T-helper 22 cell (primary cell): ENCODE measurements around the gene MARS2.
"Not testable (repeated sequence)": the region's sequence is repeated elsewhere in the genome, so short reads cannot be mapped to it uniquely, and the experiment has no call there.

Experiments used
- DNase-seq: peaks from one replicate; pipeline ENCODE4 v3.0.0-alpha.2; 2020; ENCODE audit warnings: low read depth

MARS2 gene

DNA sequence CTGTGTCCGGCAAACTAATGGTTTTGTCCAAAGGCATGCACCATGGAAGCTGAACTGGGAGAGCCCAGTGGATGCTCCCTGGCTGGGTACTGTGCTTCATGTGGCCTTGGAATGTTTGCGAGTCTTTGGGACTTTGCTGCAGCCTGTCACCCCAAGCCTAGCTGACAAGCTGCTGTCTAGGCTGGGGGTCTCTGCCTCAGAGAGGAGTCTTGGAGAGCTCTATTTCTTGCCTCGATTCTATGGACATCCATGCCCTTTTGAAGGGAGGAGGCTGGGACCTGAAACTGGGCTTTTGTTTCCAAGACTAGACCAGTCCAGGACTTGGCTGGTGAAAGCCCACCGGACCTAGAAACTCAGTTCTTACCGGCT lies 1.7 kb downstream of the MARS2 start:
- DNase-seq: no peak

DNA sequence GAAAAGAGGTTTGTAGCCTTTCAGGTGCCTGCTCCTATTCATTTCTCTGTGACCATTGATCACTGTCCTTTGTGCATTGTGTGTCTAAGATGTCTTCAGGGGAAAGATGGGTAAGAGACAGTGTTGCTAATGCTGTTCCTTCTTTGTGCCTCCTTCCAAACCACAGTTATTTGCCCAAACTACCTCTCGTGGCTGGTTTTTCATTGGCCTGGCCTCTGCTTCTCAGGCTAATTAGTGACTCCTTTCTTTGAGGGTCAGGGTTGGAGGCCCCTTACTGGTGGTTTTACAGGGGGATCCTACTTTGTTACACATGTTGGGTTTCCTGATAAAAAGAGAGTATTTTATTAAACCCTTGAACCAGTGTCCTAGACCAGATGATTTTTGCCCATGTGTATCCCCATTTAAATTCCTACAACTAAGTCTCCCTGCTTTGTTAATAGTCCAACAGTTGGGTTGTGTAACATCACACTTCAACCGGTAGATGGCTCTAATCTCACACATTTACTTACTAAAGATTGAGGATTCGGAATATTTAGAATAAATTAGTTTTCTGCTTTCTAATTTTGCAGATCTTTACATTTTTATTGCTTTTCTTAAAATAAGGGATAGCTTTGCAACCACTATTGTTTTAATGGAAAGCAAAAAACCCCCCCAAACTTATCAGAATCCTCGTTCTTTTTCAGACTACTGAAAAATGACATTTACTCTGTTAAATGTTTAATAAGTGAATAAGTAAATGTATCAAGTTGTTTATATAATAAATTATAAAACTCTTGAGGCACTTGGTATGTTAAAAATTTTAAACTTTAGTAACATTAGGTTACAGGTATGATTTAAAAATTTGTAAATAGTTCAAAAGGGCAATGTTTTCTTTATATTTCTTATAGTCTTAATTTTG lies 2.4 kb downstream of the MARS2 start:
- DNase-seq: no peak

DNA sequence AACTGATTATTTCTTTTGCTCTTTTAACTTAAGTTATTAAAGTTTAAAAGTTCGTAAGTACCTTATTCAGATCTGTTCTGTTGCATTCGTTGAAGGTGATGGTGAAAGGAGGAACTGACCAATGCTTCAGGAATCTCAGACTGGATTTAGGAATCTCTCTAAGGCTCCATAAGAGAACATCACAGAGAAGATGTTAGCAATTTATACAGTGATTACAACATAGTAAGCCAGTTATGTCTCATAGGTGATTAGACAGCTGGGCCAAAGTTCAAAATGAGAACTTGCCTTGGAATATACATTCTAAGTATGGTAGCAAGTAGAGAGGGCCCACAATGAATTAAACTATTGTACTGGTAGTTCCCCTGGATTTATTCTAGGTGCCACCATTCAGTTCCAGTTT lies 3.2 kb downstream of the MARS2 start:
- DNase-seq: no peak

DNA sequence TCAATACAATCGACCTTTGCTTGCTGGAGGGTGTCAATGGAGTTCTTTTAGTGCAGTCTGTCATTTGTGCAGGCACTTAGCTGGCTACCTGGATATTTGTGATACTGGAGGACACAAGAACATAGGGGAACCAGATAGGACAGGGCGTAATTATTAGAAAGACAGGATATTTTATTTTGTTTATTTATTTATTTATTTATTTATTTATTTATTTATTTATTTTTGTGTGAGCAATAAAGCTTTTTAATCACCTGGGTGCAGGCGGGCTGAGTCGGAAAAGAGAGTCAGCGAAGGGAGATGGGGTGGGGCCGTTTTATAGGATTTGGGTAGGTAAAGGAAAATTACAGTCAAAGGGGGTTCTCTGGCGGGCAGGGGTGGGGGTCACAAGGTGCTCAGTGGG lies 4.0 kb downstream of the MARS2 start:
- not testable (repeated sequence) for DNase-seq

DNA sequence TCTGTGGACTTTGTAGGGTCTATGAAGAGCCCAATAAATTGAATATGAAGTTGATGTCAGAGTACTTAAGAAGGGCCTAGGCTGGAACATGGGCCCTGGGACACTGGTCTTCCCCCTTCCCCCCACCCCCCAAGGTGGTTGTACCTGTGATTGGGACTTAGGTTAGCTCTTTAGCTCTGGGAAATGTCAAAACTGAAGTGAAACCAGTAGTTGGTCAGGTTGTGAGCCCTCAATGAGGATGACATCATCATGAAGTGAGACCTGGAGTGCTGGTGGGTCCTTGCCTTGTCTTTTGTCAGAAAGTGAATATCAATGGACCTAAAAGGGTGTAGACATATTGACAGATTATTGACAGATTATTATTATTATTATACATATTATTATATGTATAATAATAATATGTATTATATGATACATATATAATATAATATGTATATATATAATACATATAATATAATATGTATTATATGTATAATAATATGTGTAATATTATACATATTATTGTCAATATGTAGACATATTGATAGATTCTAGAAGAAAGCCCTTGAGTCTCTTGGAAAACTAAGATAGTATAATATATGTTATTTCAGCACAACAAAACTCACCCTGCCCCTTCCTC lies 5.4 kb downstream of the MARS2 start:
- DNase-seq: no peak

DNA sequence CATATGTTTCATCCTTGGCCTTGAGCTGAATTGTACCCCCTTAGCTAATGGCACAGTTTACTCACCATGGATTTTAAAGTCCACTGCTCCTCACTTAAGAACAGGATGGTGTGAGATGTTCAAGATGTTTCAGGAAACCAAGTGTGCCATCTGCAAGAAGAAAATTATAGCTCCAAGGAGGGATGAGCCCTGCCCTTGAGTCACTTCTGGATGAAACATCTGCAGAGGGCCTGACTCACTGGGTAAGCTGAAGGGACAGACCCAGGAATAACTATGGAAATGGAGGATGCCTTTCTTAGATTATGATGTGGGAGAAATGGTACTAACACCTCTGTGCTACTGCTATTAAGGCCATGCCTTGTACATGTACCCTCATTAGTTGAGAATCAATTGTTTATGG lies 6.4 kb downstream of the MARS2 start:
- DNase-seq: no peak

DNA sequence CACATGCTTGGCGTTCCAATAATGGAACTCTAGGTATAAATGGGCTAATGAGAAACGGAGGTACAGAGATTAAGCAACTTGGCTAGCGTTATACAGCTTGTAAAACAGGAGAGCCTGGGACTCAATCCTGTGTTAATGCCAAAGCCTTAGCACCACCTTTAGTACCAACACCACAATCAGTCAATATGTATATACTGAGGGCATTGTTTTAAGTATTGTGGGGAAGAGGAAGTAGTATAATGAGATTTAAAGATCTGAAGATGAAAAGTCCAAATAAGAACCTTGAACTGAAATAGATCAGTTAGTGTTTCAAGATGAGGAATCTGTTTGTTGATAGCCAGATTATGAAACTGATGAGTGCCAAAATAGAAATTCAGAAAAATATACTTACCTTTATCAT lies 8.1 kb downstream of the MARS2 start:
- no peak for DNase-seq

DNA sequence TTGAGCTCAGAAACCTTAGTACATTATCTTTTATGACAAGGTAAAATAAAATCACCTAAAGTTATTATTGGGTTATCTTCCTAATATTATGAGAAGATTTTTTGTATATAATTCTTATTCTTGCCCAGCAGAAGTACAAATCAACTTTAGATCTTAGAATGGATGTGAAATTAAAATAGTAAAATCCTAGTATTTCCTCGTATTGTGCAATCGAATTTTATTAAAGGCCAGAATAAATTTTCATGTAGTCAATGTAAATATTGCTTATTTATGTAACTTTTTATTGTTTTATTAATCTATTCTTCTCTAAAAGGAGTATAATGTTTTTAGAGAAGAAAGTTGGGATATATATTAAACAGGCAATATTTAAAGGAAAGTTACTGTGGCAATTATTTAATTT lies 12.7 kb downstream of the MARS2 start:
- DNase-seq: no peak

DNA sequence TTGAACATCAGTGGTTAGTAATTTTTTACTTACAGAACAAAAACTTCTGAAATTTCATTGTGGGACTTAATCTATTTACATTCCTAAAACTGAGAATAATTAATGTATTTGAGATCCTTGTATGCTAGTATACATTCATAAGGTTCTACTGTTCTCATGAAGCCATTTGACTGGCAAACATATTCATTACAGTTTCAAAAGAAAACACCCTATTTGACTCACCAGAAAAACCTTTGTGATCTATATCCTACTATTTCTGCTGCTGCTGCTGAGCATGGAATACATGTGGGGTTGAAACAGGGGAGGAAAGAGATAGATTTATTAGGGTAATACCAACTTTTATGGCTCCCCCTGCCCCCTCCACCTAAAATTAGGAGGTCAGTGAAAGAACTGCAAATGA lies 21.8 kb downstream of the MARS2 start:
- DNase-seq: no peak

DNA sequence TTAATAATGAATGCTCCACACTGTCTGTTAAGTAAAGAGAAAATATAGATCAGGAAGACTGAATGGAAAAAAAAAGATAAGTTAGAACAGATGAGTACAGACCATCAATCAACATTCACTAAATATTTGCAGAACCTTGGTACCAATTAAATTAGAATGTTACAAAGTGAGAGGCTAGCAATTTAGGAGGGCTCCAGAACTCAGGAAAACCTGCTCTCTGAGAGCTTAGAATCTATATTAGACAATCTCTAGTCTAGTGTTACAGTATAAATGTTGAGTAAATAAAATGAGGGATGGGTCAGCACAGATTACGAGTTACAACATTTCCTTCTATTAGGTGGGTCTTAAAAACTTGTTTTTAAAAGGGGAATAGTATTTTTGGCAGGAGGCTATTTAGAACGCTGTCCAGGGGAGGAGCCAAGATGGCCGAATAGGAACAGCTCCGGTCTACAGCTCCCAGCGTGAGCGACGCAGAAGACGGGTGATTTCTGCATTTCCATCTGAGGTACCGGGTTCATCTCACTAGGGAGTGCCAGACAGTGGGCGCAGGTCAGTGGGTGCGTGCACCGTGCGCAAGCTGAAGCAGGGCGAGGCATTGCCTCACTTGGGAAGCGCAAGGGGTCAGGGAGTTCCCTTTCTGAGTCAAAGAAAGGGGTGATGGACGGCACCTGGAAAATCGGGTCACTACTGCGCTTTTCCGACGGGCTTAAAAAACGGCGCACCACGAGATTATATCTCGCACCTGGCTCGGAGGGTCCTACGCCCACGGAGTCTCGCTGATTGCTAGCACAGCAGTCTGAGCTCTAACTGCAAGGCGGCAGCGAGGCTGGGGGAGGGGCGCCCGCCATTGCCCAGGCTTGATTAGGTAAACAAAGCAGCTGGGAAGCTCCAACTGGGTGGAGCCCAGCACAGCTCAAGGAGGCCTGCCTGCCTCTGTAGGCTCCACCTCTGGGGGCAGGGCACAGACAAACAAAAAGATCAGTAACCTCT lies 23.7 kb downstream of the MARS2 start:
- DNase-seq: not testable (repeated sequence)

DNA sequence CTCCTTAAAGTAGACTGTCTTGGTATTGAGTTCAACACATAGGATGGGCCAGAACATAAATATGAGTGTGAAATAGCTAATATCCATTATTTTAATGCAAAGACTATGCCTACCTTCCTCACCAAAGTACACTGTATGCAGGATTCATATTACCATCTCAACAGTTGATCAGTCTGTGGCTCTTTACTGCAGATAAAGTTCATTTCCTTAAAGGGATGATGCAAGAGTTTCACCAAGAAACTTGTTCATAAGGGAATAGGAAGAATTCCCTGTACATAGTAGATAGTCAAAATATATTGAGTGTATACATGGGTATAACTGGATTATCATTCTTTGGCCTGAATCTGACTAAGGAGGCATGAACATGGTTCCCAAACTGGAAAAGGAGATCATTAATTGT lies 35.0 kb downstream of the MARS2 start:
- no peak for DNase-seq
